ENCODE results near the gene CXCR4.

Gene CXCR4

DNA sequence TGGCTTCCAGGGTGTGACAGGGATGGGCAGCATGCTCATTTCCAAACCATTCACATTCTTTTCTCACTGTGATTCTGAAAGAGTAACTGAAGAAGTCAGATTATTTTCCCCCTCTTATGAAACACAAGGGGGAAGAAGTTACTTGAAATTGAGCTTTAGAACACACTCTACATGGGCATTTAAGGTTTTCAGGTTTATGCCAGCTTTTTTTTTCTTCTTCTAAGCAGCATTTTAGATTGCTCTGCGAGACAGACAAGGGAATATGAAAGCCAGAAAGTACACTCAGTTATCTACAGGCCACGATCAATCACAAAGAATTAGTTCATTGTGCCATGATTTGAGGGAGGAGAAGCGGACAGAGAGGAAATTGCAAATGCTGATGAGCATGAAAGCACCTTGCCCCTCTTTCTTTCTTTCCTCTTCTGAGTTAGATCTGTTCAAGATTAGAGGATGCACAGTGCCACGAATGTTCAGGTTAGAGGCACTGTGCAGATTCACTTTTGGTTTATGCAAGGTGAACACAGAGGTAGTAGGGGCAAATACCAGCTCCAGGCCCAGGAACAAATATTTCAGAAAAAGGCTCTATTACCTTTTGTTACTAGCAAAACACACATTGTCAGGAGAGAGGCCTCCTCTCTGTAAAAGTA, 49.2 kb downstream of the CXCR4 start:
- no peak for DNase-seq

DNA sequence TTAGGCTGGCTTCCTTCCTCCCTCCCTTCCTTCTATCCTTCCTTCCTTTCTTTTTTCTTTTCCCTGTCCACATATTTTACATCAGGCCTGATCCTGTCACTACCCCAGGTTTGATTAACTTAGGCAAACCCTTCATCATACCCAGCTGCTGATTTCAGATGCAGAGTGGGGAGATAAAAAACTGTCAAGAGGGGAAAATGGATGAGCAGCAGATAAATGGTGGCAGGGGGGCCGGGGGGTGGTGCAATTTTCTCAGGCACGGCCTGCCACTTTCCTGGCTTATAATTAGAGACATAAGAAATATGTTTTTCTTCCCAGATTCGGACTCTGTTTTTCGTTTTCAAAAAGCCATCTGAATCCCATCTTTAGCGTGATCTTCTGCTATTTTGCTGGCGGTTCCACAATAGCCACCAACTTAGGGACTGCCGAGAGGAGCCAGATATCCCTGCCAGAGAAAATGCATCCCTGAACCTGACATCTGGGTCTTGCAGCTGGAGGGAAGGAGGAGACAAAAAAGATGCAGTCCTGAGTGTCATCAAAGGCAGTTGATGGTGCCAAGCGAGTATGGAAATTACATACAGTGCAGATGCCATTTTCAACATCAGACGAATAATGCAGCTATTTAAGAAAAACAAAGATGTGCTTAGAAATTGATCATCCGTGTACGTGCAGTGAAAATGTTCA, 49.9 kb downstream of the CXCR4 start:
- no peak for DNase-seq

DNA sequence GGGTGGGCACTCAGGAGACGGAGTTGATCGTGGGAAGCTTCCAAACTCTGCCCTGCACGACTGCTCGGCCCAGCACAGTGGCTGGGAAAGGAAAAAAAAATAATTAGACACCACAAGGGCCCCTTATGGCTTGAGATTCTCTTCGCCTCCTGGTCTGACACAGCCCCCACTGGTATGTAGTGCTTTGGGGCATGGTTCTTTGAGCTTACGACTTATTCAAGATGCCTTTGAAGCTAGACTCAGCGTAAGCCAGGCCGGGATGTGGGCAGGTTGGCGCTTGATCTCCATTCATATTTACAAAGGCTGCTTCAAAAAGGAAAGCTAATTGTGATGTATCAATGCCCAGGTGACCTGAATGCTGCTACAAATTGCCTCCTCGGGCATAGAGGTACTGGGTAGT, 50.5 kb downstream of the CXCR4 start:
- DNase-seq = peak; percentile 65

- no peak for DNase-seq
Measured at GRCh38 chr2:136065907-136066306, 52.0 kb downstream of the CXCR4 start.

DNA sequence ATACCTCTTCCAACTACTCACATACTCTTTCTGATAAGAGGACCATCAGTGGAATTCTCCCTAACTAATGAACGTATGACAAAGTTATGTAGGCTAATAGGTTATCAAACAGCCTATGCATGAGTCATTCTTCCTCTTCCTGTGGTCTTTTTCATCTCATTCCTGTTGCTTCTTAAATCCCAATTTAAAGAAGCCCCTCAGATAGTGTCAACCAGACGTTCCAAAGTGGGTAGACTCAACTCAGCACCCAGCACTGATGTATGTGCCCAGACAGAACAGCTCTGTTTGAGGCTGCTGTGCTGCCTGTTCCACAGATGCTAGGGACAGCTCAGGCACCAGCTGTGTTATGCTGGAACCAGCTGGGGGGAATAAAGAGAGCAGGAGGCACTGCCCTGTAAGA, 52.6 kb downstream of the CXCR4 start:
- peak; percentile 58 for DNase-seq
